Measurements from ENCODE around the gene PRKCQ.
"Not testable (repeated sequence)": the region's sequence is repeated elsewhere in the genome, so short reads cannot be mapped to it uniquely, and the experiment has no call there.

PRKCQ gene

GRCh38 chr10:6400821-6401465, 179.1 kb downstream of the PRKCQ start:
- no peak for DNase-seq

- DNase-seq: no peak
Measured at GRCh38 chr10:6400331-6400730, 179.7 kb downstream of the PRKCQ start.

GRCh38 chr10:6399879-6400278, 180.2 kb downstream of the PRKCQ start:
- DNase-seq: no peak

GRCh38 chr10:6399231-6399741, 180.8 kb downstream of the PRKCQ start:
- no peak for DNase-seq

GRCh38 chr10:6398399-6398798, 181.7 kb downstream of the PRKCQ start:
- no peak for DNase-seq

GRCh38 chr10:6396652-6397051, 183.4 kb downstream of the PRKCQ start:
- DNase-seq: no peak

- no peak for DNase-seq
Measured at GRCh38 chr10:6396226-6396625, 183.8 kb downstream of the PRKCQ start.

GRCh38 chr10:6395606-6396005, 184.5 kb downstream of the PRKCQ start:
- DNase-seq: no peak

GRCh38 chr10:6394084-6394483, 186.0 kb downstream of the PRKCQ start:
- no peak for DNase-seq

- DNase-seq: no peak
Measured at GRCh38 chr10:6393168-6393567, 186.9 kb downstream of the PRKCQ start.

- no peak for DNase-seq
Measured at GRCh38 chr10:6390213-6390845, 189.7 kb downstream of the PRKCQ start.

GRCh38 chr10:6388261-6388893, 191.7 kb downstream of the PRKCQ start:
- DNase-seq: no peak

GRCh38 chr10:6386960-6387359, 193.1 kb downstream of the PRKCQ start:
- DNase-seq: no peak

GRCh38 chr10:6386346-6386745, 193.7 kb downstream of the PRKCQ start:
- no peak for DNase-seq

GRCh38 chr10:6385665-6386064, 194.4 kb downstream of the PRKCQ start:
- DNase-seq: no peak

- no peak for DNase-seq
Measured at GRCh38 chr10:6384847-6385246, 195.2 kb downstream of the PRKCQ start.

GRCh38 chr10:6384031-6384430, 196.0 kb downstream of the PRKCQ start:
- no peak for DNase-seq

GRCh38 chr10:6383096-6383812, 196.8 kb downstream of the PRKCQ start:
- no peak for DNase-seq

GRCh38 chr10:6382081-6382480, 198.0 kb downstream of the PRKCQ start:
- DNase-seq: peak; percentile 12

- DNase-seq: not testable (repeated sequence)
Measured at GRCh38 chr10:6380478-6380877, 199.6 kb downstream of the PRKCQ start.

GRCh38 chr10:6379015-6379776, 200.9 kb downstream of the PRKCQ start:
- no peak for DNase-seq
